Measurements from ENCODE around the gene PUDP. TPM values are rescaled to one million over a fixed set of nuclear protein-coding genes. Genes with fewer than 3 reads are reported as not detected.

The PUDP gene
- total RNA-seq, 2 experiments from 2014 or later = 26.8 to 26.9 TPM

GRCh38 chrX:7147413-7147977 is 458 bp downstream of the PUDP start, which contains the start of gene STS:
STS (plus strand) TSS chrX:7147712; CDS start chrX:7253200, 105,488 bp downstream.
- POLR2A ChIA-PET = interaction anchor here (1.3 kb wide), 1 partner anchor 58 kb away, joined by 3 read pairs; no protein-coding TSS in a partner anchor
- CTCF ChIA-PET = no interaction called here

- POLR2A ChIA-PET = interaction anchor here (0.6 to 1.3 kb wide), 3 partner anchors 56 to 73 kb away, joined by 3 to 4 read pairs (median 3); no protein-coding TSS in a partner anchor
- CTCF ChIA-PET = no interaction called here
Measured at GRCh38 chrX:7146703-7147412, 1.1 kb downstream of the PUDP start.

GRCh38 chrX:7146020-7146702 is 1.8 kb downstream of the PUDP start:
- ChIA-PET CTCF (no interaction called here), POLR2A (interaction anchor here (0.6 to 1.3 kb wide), 3 partner anchors 55 to 72 kb away, joined by 3 to 4 read pairs (median 3); no protein-coding TSS in a partner anchor)

- ChIA-PET CTCF (no interaction called here), POLR2A (no interaction called here)
Measured at GRCh38 chrX:7145454-7145853, 2.5 kb downstream of the PUDP start.

GRCh38 chrX:7143941-7144525 is 3.9 kb downstream of the PUDP start:
- POLR2A ChIA-PET = no interaction called here
- CTCF ChIA-PET = no interaction called here

- POLR2A ChIA-PET = no interaction called here
- CTCF ChIA-PET = no interaction called here
Measured at GRCh38 chrX:7143076-7143475, 4.9 kb downstream of the PUDP start.

GRCh38 chrX:7139202-7140081 is 8.5 kb downstream of the PUDP start:
- ChIA-PET CTCF (no interaction called here), POLR2A (no interaction called here)

- CTCF ChIA-PET = no interaction called here
- POLR2A ChIA-PET = no interaction called here
Measured at GRCh38 chrX:7134981-7135380, 13.0 kb downstream of the PUDP start.

GRCh38 chrX:7133050-7133440 is 14.9 kb downstream of the PUDP start:
- CTCF ChIA-PET = no interaction called here

GRCh38 chrX:7132335-7133049 is 15.5 kb downstream of the PUDP start:
- CTCF ChIA-PET = no interaction called here
- POLR2A ChIA-PET = no interaction called here

More at GRCh38 chrX:7133050-7133440, 14.9 kb downstream of the PUDP start:
- POLR2A ChIA-PET = no interaction called here

GRCh38 chrX:7131621-7132020 is 16.3 kb downstream of the PUDP start:
- CTCF ChIA-PET = no interaction called here

GRCh38 chrX:7127056-7127455 is 20.9 kb downstream of the PUDP start:
- ChIA-PET POLR2A (no interaction called here), CTCF (no interaction called here)

More at GRCh38 chrX:7131621-7132020, 16.3 kb downstream of the PUDP start:
- POLR2A ChIA-PET = no interaction called here

- ChIA-PET POLR2A (no interaction called here), CTCF (no interaction called here)
Measured at GRCh38 chrX:7120878-7121219, 27.1 kb downstream of the PUDP start.

GRCh38 chrX:7119950-7120877 is 27.7 kb downstream of the PUDP start:
- POLR2A ChIA-PET = no interaction called here

GRCh38 chrX:7117587-7117986 is 30.4 kb downstream of the PUDP start:
- POLR2A ChIA-PET = no interaction called here
- CTCF ChIA-PET = no interaction called here

More at GRCh38 chrX:7119950-7120877, 27.7 kb downstream of the PUDP start:
- CTCF ChIA-PET = no interaction called here

GRCh38 chrX:7116081-7116480 is 31.9 kb downstream of the PUDP start:
- ChIA-PET CTCF (no interaction called here), POLR2A (no interaction called here)

- ChIA-PET POLR2A (no interaction called here), CTCF (no interaction called here)
Measured at GRCh38 chrX:7115557-7115956, 32.4 kb downstream of the PUDP start.

GRCh38 chrX:7112071-7112470 is 35.9 kb downstream of the PUDP start:
- CTCF ChIA-PET = no interaction called here
- POLR2A ChIA-PET = no interaction called here

Measured in activated CD8-positive, alpha-beta memory T cell treated with anti-CD3 and anti-CD28 coated beads for 36 hours (primary cell).